Mesothelial cell of epicardium (in vitro differentiated cells): Measurements from ENCODE around the gene FBXW7. TPM values are rescaled to one million over a fixed set of nuclear protein-coding genes. Genes with fewer than 3 reads are reported as not detected.
"Not testable (repeated sequence)": the region's sequence is repeated elsewhere in the genome, so short reads cannot be mapped to it uniquely, and the experiment has no call there.

Source experiments
- DNase-seq, 2 experiments: peaks; one replicate each; pipeline ENCODE4 v3.0.0; 2021; ENCODE audit warnings: low spot score in 2 of 2; ENCODE audit not compliant: unreplicated experiment in 2 of 2
- H3K27ac Mint-ChIP-seq: 2 replicates; pipeline ENCODE4 v1.8.0; 2021; ENCODE audit warnings: mixed read lengths
- H3K27me3 Mint-ChIP-seq: 2 replicates; pipeline ENCODE4 v1.8.0; 2021; ENCODE audit warnings: low read depth, mixed read lengths
- H3K36me3 Mint-ChIP-seq: 2 replicates; pipeline ENCODE4 v1.8.0; 2021; ENCODE audit warnings: mixed read lengths
- H3K4me1 Mint-ChIP-seq: 2 replicates; pipeline ENCODE4 v1.8.0; 2021; ENCODE audit warnings: mixed read lengths
- H3K4me3 Mint-ChIP-seq: 2 replicates; pipeline ENCODE4 v1.8.0; 2021; ENCODE audit warnings: mild to moderate bottlenecking, moderate library complexity, mixed read lengths
- H3K9me3 Mint-ChIP-seq: 2 replicates; pipeline ENCODE4 v1.8.0; 2021; ENCODE audit warnings: mixed read lengths
- CTCF ChIP-seq: fragments of 200-600 bp; sonication (generic); IDR thresholded peaks from one replicate; pipeline ENCODE4 v1.5.0; 2021; ENCODE audit warnings: antibody characterized with exemption; ENCODE audit not compliant: unreplicated experiment
- total RNA-seq: library from RNA; stranded (reverse); gene quantifications from 3 replicates; pipeline ENCODE4 v1.2.1, GENCODE V29; 2021

The FBXW7 gene
- total RNA-seq, 1 donor from 2014 or later: 46.4 TPM

- Mint-ChIP-seq H3K4me3 (no peak overlapping the region), H3K4me1 (peaks cover 3% of the 10 kb centered on the region), H3K36me3 (no peaks in the 10 kb centered on the region), H3K27me3 (peaks cover 2% of the 10 kb centered on the region), H3K27ac (no peak overlapping the region), H3K9me3 (no peaks in the 10 kb centered on the region)
- no peak for DNase-seq
- no peak for TF ChIP-seq CTCF
These were observed 22.5 kb upstream of the FBXW7 start for GRCh38 chr4:152558396-152558795.

- no peak overlapping the region for H3K4me3 Mint-ChIP-seq
- TF ChIP-seq CTCF: no peak
- H3K36me3 Mint-ChIP-seq: no peaks in the 10 kb centered on the region
- peaks cover 2% of the 10 kb centered on the region for H3K27me3 Mint-ChIP-seq
- no peak for DNase-seq
- no peaks in the 10 kb centered on the region for H3K9me3 Mint-ChIP-seq
- H3K27ac Mint-ChIP-seq: no peak overlapping the region
- H3K4me1 Mint-ChIP-seq: no peaks in the 10 kb centered on the region
These were observed 20.9 kb upstream of the FBXW7 start for GRCh38 chr4:152556834-152557233.

GRCh38 chr4:152556283-152556682, 20.4 kb upstream of the FBXW7 start:
- peaks cover 2% of the 10 kb centered on the region for H3K27me3 Mint-ChIP-seq
- no peaks in the 10 kb centered on the region for H3K9me3 Mint-ChIP-seq
- DNase-seq: no peak
- no peak overlapping the region for H3K27ac Mint-ChIP-seq
- H3K36me3 Mint-ChIP-seq: no peaks in the 10 kb centered on the region
- no peak for TF ChIP-seq CTCF
- no peak overlapping the region for H3K4me3 Mint-ChIP-seq
- no peaks in the 10 kb centered on the region for H3K4me1 Mint-ChIP-seq

- H3K27me3 Mint-ChIP-seq: peaks cover 2% of the 10 kb centered on the region
- H3K4me3 Mint-ChIP-seq: no peak overlapping the region
These were observed 18.9 kb upstream of the FBXW7 start for GRCh38 chr4:152554742-152555141.

GRCh38 chr4:152550687-152551086, 14.8 kb upstream of the FBXW7 start:
- H3K27ac Mint-ChIP-seq, H3K4me3 Mint-ChIP-seq, H3K36me3 Mint-ChIP-seq, H3K27me3 Mint-ChIP-seq, H3K4me1 Mint-ChIP-seq, H3K9me3 Mint-ChIP-seq, DNase-seq: not testable (repeated sequence)

More at GRCh38 chr4:152554742-152555141, 18.9 kb upstream of the FBXW7 start:
- Mint-ChIP-seq H3K9me3 (no peaks in the 10 kb centered on the region), H3K27ac (no peak overlapping the region), H3K4me1 (no peaks in the 10 kb centered on the region), H3K36me3 (no peaks in the 10 kb centered on the region)
- no peak for TF ChIP-seq CTCF
- no peak for DNase-seq

- Mint-ChIP-seq H3K4me3 (no peak overlapping the region), H3K9me3 (no peaks in the 10 kb centered on the region), H3K36me3 (peaks cover 2% of the 10 kb centered on the region), H3K27me3 (peaks cover 1% of the 10 kb centered on the region), H3K4me1 (no peaks in the 10 kb centered on the region), H3K27ac (no peak overlapping the region)
- DNase-seq: no peak
- no peak for TF ChIP-seq CTCF
These were observed 9.2 kb upstream of the FBXW7 start for GRCh38 chr4:152545088-152545487.

GRCh38 chr4:152544533-152544932, 8.6 kb upstream of the FBXW7 start:
- not testable (repeated sequence) for H3K27ac Mint-ChIP-seq, H3K4me3 Mint-ChIP-seq, DNase-seq, H3K27me3 Mint-ChIP-seq, H3K9me3 Mint-ChIP-seq, H3K4me1 Mint-ChIP-seq, H3K36me3 Mint-ChIP-seq
